GM19452 (cell line): ENCODE measurements around the gene SLC9A9.

Experiments used
- ATAC-seq: cut with Tn5 transposase; IDR thresholded peaks from one replicate; pipeline ENCODE4 v1.9.1; 2021; ENCODE audit not compliant: unreplicated experiment

SLC9A9 gene

GRCh38 chr3:143764840-143765239 is 83.4 kb downstream of the SLC9A9 start:
- no peak for ATAC-seq

GRCh38 chr3:143763564-143764162 is 84.6 kb downstream of the SLC9A9 start:
- ATAC-seq, result no peak

GRCh38 chr3:143757691-143758090 is 90.6 kb downstream of the SLC9A9 start:
- no peak for ATAC-seq

GRCh38 chr3:143755978-143756377 is 92.3 kb downstream of the SLC9A9 start:
- ATAC-seq, result no peak

- no peak for ATAC-seq
These were observed 94.2 kb downstream of the SLC9A9 start for GRCh38 chr3:143754090-143754489.

- ATAC-seq, result no peak
These were observed 94.8 kb downstream of the SLC9A9 start for GRCh38 chr3:143753456-143753855.

- ATAC-seq, result no peak
These were observed 95.3 kb downstream of the SLC9A9 start for GRCh38 chr3:143753006-143753405.

GRCh38 chr3:143751643-143752178 is 96.6 kb downstream of the SLC9A9 start:
- peak; percentile 79 for ATAC-seq

GRCh38 chr3:143750841-143751240 is 97.4 kb downstream of the SLC9A9 start:
- ATAC-seq, result no peak

GRCh38 chr3:143749926-143750325 is 98.3 kb downstream of the SLC9A9 start:
- no peak for ATAC-seq

GRCh38 chr3:143737065-143737464 is 111.2 kb downstream of the SLC9A9 start:
- no peak for ATAC-seq

- ATAC-seq, result no peak
These were observed 111.9 kb downstream of the SLC9A9 start for GRCh38 chr3:143736205-143736997.

- no peak for ATAC-seq
These were observed 116.5 kb downstream of the SLC9A9 start for GRCh38 chr3:143731776-143732175.

GRCh38 chr3:143731320-143731719 is 116.9 kb downstream of the SLC9A9 start:
- no peak for ATAC-seq

- ATAC-seq, result no peak
These were observed 120.9 kb downstream of the SLC9A9 start for GRCh38 chr3:143727391-143727790.

GRCh38 chr3:143726727-143727126 is 121.5 kb downstream of the SLC9A9 start:
- ATAC-seq, result no peak

- ATAC-seq, result no peak
These were observed 127.9 kb downstream of the SLC9A9 start for GRCh38 chr3:143720381-143720780.

GRCh38 chr3:143718463-143718862 is 129.8 kb downstream of the SLC9A9 start:
- no peak for ATAC-seq

GRCh38 chr3:143716731-143717130 is 131.5 kb downstream of the SLC9A9 start:
- ATAC-seq, result no peak

GRCh38 chr3:143712522-143712921 is 135.7 kb downstream of the SLC9A9 start:
- ATAC-seq, result no peak

GRCh38 chr3:143707848-143708247 is 140.4 kb downstream of the SLC9A9 start:
- no peak for ATAC-seq

- no peak for ATAC-seq
These were observed 147.8 kb downstream of the SLC9A9 start for GRCh38 chr3:143700431-143700975.
